ENCODE data around the gene ST3GAL4.
"Not testable (repeated sequence)": the region's sequence is repeated elsewhere in the genome, so short reads cannot be mapped to it uniquely, and the experiment has no call there.

The ST3GAL4 gene

GRCh38 chr11:126391286-126391954 is 35.9 kb downstream of the ST3GAL4 start:
- DNase-seq, result no peak

- DNase-seq, result no peak
These were observed 36.6 kb downstream of the ST3GAL4 start for GRCh38 chr11:126391970-126392632.

- DNase-seq, result no peak
These were observed 37.1 kb downstream of the ST3GAL4 start for GRCh38 chr11:126392633-126393013.

- no peak for DNase-seq
These were observed 37.7 kb downstream of the ST3GAL4 start for GRCh38 chr11:126393143-126393542.

- DNase-seq, result no peak
These were observed 38.5 kb downstream of the ST3GAL4 start for GRCh38 chr11:126394036-126394435.

GRCh38 chr11:126394634-126395072 is 39.2 kb downstream of the ST3GAL4 start:
- not testable (repeated sequence) for DNase-seq

GRCh38 chr11:126395784-126396183 is 40.3 kb downstream of the ST3GAL4 start:
- DNase-seq, result not testable (repeated sequence)

- DNase-seq, result not testable (repeated sequence)
These were observed 40.8 kb downstream of the ST3GAL4 start for GRCh38 chr11:126396266-126396665.

GRCh38 chr11:126396965-126397364 is 41.5 kb downstream of the ST3GAL4 start:
- DNase-seq, result no peak

GRCh38 chr11:126398296-126398695 is 42.8 kb downstream of the ST3GAL4 start:
- no peak for DNase-seq

- no peak for DNase-seq
These were observed 43.2 kb downstream of the ST3GAL4 start for GRCh38 chr11:126398721-126399120.

- DNase-seq, result no peak
These were observed 44.5 kb downstream of the ST3GAL4 start for GRCh38 chr11:126400019-126400418.

GRCh38 chr11:126400479-126400878 is 45.0 kb downstream of the ST3GAL4 start:
- DNase-seq, result no peak

- no peak for DNase-seq
These were observed 47.6 kb downstream of the ST3GAL4 start for GRCh38 chr11:126403022-126403581.

GRCh38 chr11:126403658-126404057 is 48.2 kb downstream of the ST3GAL4 start:
- DNase-seq, result no peak

- DNase-seq, result no peak
These were observed 48.9 kb downstream of the ST3GAL4 start for GRCh38 chr11:126404367-126404766.

- peak in 1 of 3 experiments; percentile 29 for DNase-seq
These were observed 49.9 kb downstream of the ST3GAL4 start for GRCh38 chr11:126405374-126405773.

GRCh38 chr11:126405906-126406305 is 50.4 kb downstream of the ST3GAL4 start:
- DNase-seq, result no peak

- no peak for DNase-seq
These were observed 50.9 kb downstream of the ST3GAL4 start for GRCh38 chr11:126406368-126406767.

- DNase-seq, result no peak
These were observed 51.6 kb downstream of the ST3GAL4 start for GRCh38 chr11:126407101-126407521.

- no peak for DNase-seq
These were observed 52.3 kb downstream of the ST3GAL4 start for GRCh38 chr11:126407682-126408288.

GRCh38 chr11:126408496-126408895 is 53.0 kb downstream of the ST3GAL4 start:
- DNase-seq, result no peak

- DNase-seq, result no peak
These were observed 53.6 kb downstream of the ST3GAL4 start for GRCh38 chr11:126408901-126409619.
